ENCODE results near the gene CPVL.

DNA sequence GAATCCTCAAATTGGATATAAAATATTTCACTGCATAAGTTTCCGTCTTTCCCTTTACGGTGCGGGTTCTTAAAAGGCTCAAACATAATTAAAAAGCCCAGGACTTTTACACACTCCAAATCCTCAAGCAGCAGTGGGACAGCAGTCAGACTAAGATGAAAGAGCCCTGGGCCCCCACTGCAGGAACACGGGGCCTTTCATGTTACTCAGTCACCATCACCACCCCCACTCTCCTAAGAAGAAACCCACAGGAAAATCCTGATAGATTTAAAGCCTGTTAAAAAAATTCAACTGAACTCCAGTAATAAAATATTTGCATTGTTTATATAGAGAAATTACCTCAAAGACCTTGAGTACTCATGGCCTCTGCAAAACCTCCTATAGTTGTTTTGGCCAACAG lies 114.2 kb downstream of the CPVL start:
- TF ChIP-seq, protein P1, sequence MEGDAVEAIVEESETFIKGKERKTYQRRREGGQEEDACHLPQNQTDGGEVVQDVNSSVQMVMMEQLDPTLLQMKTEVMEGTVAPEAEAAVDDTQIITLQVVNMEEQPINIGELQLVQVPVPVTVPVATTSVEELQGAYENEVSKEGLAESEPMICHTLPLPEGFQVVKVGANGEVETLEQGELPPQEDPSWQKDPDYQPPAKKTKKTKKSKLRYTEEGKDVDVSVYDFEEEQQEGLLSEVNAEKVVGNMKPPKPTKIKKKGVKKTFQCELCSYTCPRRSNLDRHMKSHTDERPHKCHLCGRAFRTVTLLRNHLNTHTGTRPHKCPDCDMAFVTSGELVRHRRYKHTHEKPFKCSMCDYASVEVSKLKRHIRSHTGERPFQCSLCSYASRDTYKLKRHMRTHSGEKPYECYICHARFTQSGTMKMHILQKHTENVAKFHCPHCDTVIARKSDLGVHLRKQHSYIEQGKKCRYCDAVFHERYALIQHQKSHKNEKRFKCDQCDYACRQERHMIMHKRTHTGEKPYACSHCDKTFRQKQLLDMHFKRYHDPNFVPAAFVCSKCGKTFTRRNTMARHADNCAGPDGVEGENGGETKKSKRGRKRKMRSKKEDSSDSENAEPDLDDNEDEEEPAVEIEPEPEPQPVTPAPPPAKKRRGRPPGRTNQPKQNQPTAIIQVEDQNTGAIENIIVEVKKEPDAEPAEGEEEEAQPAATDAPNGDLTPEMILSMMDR (IDR thresholded peaks at IDR 0.05) = no peak
- TF ChIP-seq POLR2A (IDR thresholded peaks at IDR 0.05) = no peak

Data from esophagus squamous epithelium (tissue), 4 donors.